NCI-H748 (cell line): ENCODE data around the gene MPP3.

ENCODE experiments used
- DNase-seq: peaks from one replicate; lab custom pipeline; 2025; ENCODE audit not compliant: unreplicated experiment; lab: John Stamatoyannopoulos, UW

MPP3 gene

GRCh38 chr17:43834106-43834505 lies 1.2 kb upstream of the MPP3 start:
- peak; percentile 17 for DNase-seq

GRCh38 chr17:43832168-43832975 lies 574 bp downstream of the MPP3 start:
- DNase-seq: peak; percentile 56

GRCh38 chr17:43831633-43832032 lies 1.3 kb downstream of the MPP3 start:
- DNase-seq: no peak

GRCh38 chr17:43830510-43831140 lies 2.3 kb downstream of the MPP3 start:
- DNase-seq: no peak

- DNase-seq: no peak
Observed at GRCh38 chr17:43829738-43830137, 3.2 kb downstream of the MPP3 start.

- no peak for DNase-seq
Observed at GRCh38 chr17:43827596-43827995, 5.3 kb downstream of the MPP3 start.

- DNase-seq: no peak
Observed at GRCh38 chr17:43826206-43826605, 6.7 kb downstream of the MPP3 start.

GRCh38 chr17:43825567-43825966 lies 7.4 kb downstream of the MPP3 start:
- no peak for DNase-seq

GRCh38 chr17:43823350-43824084 lies 9.4 kb downstream of the MPP3 start:
- no peak for DNase-seq

GRCh38 chr17:43822570-43823190 lies 10.3 kb downstream of the MPP3 start:
- DNase-seq: no peak

- DNase-seq: no peak
Observed at GRCh38 chr17:43820759-43821158, 12.2 kb downstream of the MPP3 start.

GRCh38 chr17:43818966-43819365 lies 14.0 kb downstream of the MPP3 start:
- DNase-seq: no peak

GRCh38 chr17:43817826-43818225 lies 15.1 kb downstream of the MPP3 start:
- DNase-seq: no peak

GRCh38 chr17:43816336-43817320 lies 16.3 kb downstream of the MPP3 start:
- no peak for DNase-seq

GRCh38 chr17:43814714-43815113 lies 18.2 kb downstream of the MPP3 start:
- DNase-seq: no peak

- DNase-seq: no peak
Observed at GRCh38 chr17:43814026-43814425, 18.9 kb downstream of the MPP3 start.

- DNase-seq: no peak
Observed at GRCh38 chr17:43813386-43813785, 19.6 kb downstream of the MPP3 start.

- no peak for DNase-seq
Observed at GRCh38 chr17:43812396-43813265, 20.3 kb downstream of the MPP3 start.

- no peak for DNase-seq
Observed at GRCh38 chr17:43810823-43811222, 22.1 kb downstream of the MPP3 start.
